HG02938 (cell line): Measurements from ENCODE around the gene OR7D2.
A peak's percentile ranks its signal among the peaks of the same experiment; 100 is the strongest.

Source experiments
- ATAC-seq: cut with Tn5 transposase; IDR thresholded peaks from one replicate; pipeline ENCODE4 v1.9.1; 2021; ENCODE audit warnings: mild to moderate bottlenecking, moderate library complexity; ENCODE audit not compliant: unreplicated experiment

OR7D2 gene

DNA sequence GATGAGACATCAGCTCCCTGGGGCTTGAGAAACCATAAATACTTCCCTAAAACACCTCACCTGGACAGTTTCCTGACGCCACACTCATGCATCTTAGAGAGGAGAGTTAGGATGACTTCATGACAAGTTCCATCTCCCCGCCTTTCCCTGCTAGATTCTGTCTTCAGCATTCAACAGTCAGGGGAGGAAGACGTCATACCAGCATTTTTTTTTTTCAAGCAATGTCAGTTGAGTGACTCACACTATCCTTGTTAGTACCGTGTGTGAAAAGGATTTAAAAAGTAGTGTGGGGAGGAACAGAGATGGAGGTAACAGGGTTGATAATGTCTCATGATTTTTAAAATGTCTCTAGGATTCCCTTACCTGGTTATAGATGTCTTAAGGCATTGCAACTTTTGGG, at the start of gene OR7D2:
Gene OR7D2, plus strand, starts transcription at position 79 of the 400 bp plus-strand sequence. CDS start 6,803 bp downstream, outside the sequence.
- no peak for ATAC-seq

GRCh38 chr19:9130965-9131364, 47.8 kb upstream of the OR7D2 start:
- no peak for ATAC-seq

GRCh38 chr19:9132422-9132821, 46.4 kb upstream of the OR7D2 start:
- no peak for ATAC-seq

- ATAC-seq = no peak
Observed at GRCh38 chr19:9139609-9140158, 39.1 kb upstream of the OR7D2 start.

- peak; percentile 88 for ATAC-seq
Observed at GRCh38 chr19:9140159-9140874, 38.5 kb upstream of the OR7D2 start, which contains the start of gene ZNF317. Gene ZNF317 (plus strand): TSS chr19:9140397. CDS start chr19:9156017, 15,620 bp downstream.

DNA sequence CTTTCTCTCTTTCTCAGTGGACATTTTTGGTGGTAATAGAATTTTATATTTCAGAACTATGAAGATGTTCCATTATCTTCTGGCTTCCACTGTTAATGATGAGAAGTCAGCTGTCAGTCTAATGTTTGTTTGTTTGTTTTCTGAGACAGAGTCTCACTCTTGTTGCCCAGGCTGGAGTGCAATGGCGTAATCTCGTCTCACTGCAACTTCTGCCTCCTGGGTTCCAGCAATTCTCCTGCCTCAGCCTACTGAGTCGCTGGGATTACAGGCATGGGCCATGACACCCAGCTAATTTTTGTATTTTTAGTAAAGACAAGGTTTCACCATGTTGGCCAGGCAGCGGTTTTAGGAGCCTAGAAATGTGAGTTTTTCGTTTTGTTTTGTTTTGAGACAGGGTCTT, 33.9 kb upstream of the OR7D2 start:
- ATAC-seq = no peak

GRCh38 chr19:9146882-9147281, 31.9 kb upstream of the OR7D2 start:
- no peak for ATAC-seq

GRCh38 chr19:9148697-9149096, 30.1 kb upstream of the OR7D2 start:
- no peak for ATAC-seq

- ATAC-seq = no peak
Observed at GRCh38 chr19:9149997-9150396, 28.8 kb upstream of the OR7D2 start.

DNA sequence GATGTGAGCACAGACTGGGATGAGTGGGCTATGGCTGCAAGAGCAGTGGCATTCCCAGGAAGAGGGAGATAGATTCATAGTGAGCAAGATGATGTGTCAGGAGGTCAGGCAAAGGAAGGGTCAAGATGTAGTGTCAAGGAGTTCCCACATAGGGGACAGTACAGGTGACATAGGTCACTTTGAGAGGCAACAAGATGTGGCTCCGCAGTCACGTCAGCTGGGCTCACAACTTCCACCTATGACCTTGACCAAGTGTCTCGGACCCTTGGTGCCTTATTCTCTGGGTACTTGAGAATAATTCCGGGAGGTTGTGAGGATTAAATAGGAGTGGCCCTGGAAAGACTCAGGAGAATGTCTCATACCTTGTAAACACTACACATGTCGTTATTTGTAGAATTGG, 28.1 kb upstream of the OR7D2 start:
- no peak for ATAC-seq

- ATAC-seq = no peak
Observed at GRCh38 chr19:9151367-9151766, 27.4 kb upstream of the OR7D2 start.

GRCh38 chr19:9155591-9155990, 23.2 kb upstream of the OR7D2 start:
- ATAC-seq = no peak

GRCh38 chr19:9156304-9156703, 22.5 kb upstream of the OR7D2 start:
- ATAC-seq = no peak

DNA sequence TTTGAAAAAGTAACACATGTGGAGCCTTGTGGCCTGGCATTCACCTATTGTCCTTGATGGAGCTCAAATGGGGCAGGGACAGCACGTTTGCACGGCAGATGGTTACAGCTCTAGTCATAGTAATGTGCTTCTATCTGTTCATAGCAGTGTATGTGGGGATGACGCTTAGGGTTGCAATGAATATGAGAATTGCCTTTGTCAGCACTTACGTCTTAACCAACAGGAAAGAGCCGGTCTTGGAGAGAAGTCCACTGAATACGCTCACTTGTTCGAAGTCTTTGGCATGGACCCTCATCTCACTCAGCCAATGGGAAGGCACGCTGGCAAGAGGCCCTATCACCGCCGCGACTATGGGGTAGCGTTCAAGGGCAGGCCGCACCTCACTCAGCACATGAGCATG, 18.9 kb upstream of the OR7D2 start:
- no peak for ATAC-seq

GRCh38 chr19:9161427-9161826, 17.4 kb upstream of the OR7D2 start:
- no peak for ATAC-seq

- ATAC-seq = no peak
Observed at GRCh38 chr19:9165261-9165660, 13.5 kb upstream of the OR7D2 start.

GRCh38 chr19:9166846-9167245, 11.9 kb upstream of the OR7D2 start:
- no peak for ATAC-seq

GRCh38 chr19:9171393-9171991, 7.3 kb upstream of the OR7D2 start:
- no peak for ATAC-seq

DNA sequence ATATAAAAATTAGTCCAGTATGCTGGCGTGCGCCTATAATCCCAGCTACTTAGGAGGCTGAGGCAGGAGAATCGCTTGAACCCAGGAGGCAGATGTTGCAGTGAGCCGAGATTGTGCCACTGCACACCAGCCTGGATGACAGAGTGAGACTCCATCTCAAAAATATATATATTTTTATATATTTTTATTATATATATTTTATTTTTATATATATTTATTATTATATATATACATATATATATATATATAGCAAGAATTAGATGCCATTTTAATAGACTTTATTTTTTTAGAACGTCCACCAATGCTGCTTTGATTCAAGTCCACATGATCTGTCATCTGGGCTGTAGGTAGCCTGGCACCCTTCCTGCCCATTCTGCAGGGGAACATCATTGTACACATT, 3.5 kb upstream of the OR7D2 start:
- no peak for ATAC-seq

- ATAC-seq = no peak
Observed at GRCh38 chr19:9183000-9183399, 4.2 kb downstream of the OR7D2 start.

DNA sequence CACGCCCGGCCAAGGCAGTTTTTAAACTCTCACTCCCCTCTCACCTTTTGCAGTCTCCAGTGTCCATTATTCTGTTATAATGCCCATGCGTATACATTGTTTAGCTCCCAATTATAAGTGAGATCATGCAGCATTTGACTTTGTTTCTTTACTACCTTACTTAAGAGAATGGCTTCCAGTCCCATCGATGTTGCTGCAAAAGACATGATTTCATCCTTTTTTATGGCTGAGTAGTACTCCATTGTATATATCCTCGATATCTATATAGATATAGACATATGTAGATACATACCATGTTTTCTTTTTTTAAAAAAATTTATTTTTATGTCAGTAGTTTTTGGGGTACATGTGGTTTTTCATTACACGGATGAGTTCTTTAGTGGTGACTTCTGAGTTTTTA, 8.4 kb downstream of the OR7D2 start:
- no peak for ATAC-seq

DNA sequence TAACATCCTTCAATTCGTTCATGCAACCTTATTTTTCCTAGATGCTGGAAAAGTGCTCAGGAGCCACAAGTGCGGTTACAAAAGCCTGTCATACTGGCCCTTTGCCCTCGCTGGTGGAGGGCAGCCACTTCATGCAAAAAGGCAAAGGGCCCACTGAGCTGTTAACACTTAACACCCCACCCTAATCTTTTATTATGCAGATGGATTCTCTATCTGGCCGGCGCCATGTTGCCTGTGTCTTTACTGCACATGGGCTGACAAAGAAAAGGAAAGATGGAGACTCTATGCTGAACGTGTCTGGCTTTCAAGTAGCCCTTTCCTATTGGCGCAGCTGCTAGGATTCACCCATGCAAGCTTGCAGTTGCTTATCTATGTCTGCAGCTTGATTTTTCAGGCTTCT, 10.8 kb downstream of the OR7D2 start:
- no peak for ATAC-seq
